HEK293T (cell line): ENCODE data around the gene GZMM.

Source experiments
- CTCF ChIA-PET: fragments of 350-600 bp; formaldehyde crosslinking; extraction: SDS; loops from one replicate; lab custom pipeline; 2021; ENCODE audit warnings: antibody characterized with exemption, inconsistent platforms; lab: Yijun Ruan, JAX
- POLR2A ChIA-PET: fragments of 350-600 bp; formaldehyde crosslinking; extraction: SDS; loops from one replicate; lab custom pipeline; 2020; ENCODE audit warnings: antibody characterized with exemption, inconsistent platforms; lab: Yijun Ruan, JAX
- DNase-seq: peaks from one replicate; pipeline ENCODE4 v3.0.0; 2012; ENCODE audit warnings: mixed read lengths; ENCODE audit errors: extremely low spot score
- ARNT ChIP-seq: fragments of 450-650 bp; IDR thresholded peaks from 2 replicates; pipeline ENCODE4 v1.6.1; 2017; ENCODE audit warnings: mild to moderate bottlenecking
- BHLHE40 ChIP-seq: fragments of 450-650 bp; IDR thresholded peaks from 2 replicates; pipeline ENCODE4 v1.6.1; 2016; ENCODE audit warnings: mild to moderate bottlenecking, moderate library complexity, borderline replicate concordance
- CTBP1 ChIP-seq: fragments of 450-650 bp; IDR thresholded peaks from 2 replicates; pipeline ENCODE4 v1.6.1; 2016; ENCODE audit warnings: borderline replicate concordance
- ELF4 ChIP-seq: fragments of 450-650 bp; IDR thresholded peaks from 2 replicates; pipeline ENCODE4 v1.6.1; 2017; ENCODE audit warnings: antibody characterized with exemption
- FOXA1 ChIP-seq: fragments of 450-650 bp; IDR thresholded peaks from 2 replicates; pipeline ENCODE4 v1.6.1; 2016; ENCODE audit warnings: mild to moderate bottlenecking
- FOXK2 ChIP-seq: fragments of 450-650 bp; IDR thresholded peaks from 2 replicates; pipeline ENCODE4 v1.6.1; 2016; ENCODE audit warnings: mild to moderate bottlenecking
- FOXM1 ChIP-seq: fragments of 450-650 bp; IDR thresholded peaks from 2 replicates; pipeline ENCODE4 v1.6.1; 2017; ENCODE audit warnings: mild to moderate bottlenecking, borderline replicate concordance
- HDGF ChIP-seq: fragments of 450-650 bp; IDR thresholded peaks from 2 replicates; pipeline ENCODE4 v1.6.1; 2017; ENCODE audit warnings: antibody characterized with exemption, borderline replicate concordance
- L3MBTL2 ChIP-seq: fragments of 450-650 bp; conservative IDR thresholded peaks from 2 replicates; pipeline ENCODE4 v1.6.1; 2016; ENCODE audit warnings: mild to moderate bottlenecking
- LEF1 ChIP-seq: fragments of 450-650 bp; IDR thresholded peaks from 2 replicates; pipeline ENCODE4 v1.6.1; 2017; ENCODE audit warnings: mild to moderate bottlenecking, borderline replicate concordance
- NFRKB ChIP-seq: fragments of 450-650 bp; IDR thresholded peaks from 2 replicates; pipeline ENCODE4 v1.6.1; 2016; ENCODE audit warnings: mild to moderate bottlenecking, moderate library complexity
- SP1 ChIP-seq: fragments of 450-650 bp; IDR thresholded peaks from 2 replicates; pipeline ENCODE4 v1.6.1; 2017
- SUZ12 ChIP-seq: fragments of 450-650 bp; IDR thresholded peaks from 2 replicates; pipeline ENCODE4 v1.6.1; 2016; ENCODE audit warnings: mild to moderate bottlenecking
- TARDBP ChIP-seq: fragments of 450-650 bp; IDR thresholded peaks from 2 replicates; pipeline ENCODE4 v1.6.1; 2016
- ZNF384 ChIP-seq: fragments of 450-650 bp; IDR thresholded peaks from 2 replicates; pipeline ENCODE4 v1.6.1; 2016
- TF ChIP-seq, protein P1 (sequence below): fragments of 450-650 bp; IDR thresholded peaks from 2 replicates; pipeline ENCODE4 v1.6.1; 2016

Gene GZMM

DNA sequence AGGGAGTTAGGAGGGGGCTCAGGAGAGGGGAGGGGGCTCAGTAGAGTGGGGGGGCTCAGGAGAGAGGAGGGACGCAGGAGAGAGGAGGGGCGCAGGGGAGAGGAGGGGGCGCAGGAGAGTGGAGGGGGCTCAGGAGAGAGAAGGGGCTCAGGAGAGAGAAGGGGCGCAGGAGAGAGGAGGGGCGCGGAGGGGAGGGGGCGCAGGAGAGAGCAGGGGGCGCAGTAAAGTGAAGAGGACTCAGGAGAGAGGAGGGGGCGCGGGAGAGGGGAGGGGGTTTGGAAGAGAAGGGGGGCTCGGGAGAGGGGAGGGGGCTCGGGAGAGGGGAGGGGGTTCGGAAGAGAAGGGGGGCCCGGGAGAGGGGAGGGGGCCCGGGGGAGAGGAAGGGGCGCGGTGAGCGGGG is 46.9 kb upstream of the GZMM start:
- POLR2A ChIA-PET = no interaction called here
- CTCF ChIA-PET = no interaction called here
- no peak for TF ChIP-seq SUZ12
- no peak for TF ChIP-seq L3MBTL2
- TF ChIP-seq, protein P1, sequence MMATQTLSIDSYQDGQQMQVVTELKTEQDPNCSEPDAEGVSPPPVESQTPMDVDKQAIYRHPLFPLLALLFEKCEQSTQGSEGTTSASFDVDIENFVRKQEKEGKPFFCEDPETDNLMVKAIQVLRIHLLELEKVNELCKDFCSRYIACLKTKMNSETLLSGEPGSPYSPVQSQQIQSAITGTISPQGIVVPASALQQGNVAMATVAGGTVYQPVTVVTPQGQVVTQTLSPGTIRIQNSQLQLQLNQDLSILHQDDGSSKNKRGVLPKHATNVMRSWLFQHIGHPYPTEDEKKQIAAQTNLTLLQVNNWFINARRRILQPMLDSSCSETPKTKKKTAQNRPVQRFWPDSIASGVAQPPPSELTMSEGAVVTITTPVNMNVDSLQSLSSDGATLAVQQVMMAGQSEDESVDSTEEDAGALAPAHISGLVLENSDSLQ = no peak
- DNase-seq = no peak

- no peak for TF ChIP-seq NFRKB
- no peak for TF ChIP-seq CTBP1
- TF ChIP-seq LEF1 = no peak
- TF ChIP-seq SUZ12 = no peak
- no peak for TF ChIP-seq HDGF
- TF ChIP-seq TARDBP = no peak
- TF ChIP-seq, protein P1 = no peak
- no peak for TF ChIP-seq L3MBTL2
- TF ChIP-seq ELF4 = no peak
- TF ChIP-seq FOXA1 = no peak
- ChIA-PET POLR2A (interaction anchor here (1.3 kb wide), 1 partner anchor 9 kb away, joined by 4 read pairs; no protein-coding TSS in a partner anchor), CTCF (interaction anchor here (1.1 kb wide), 1 partner anchor 13 kb away, joined by 5 read pairs; no protein-coding TSS in a partner anchor)
- DNase-seq = no peak
Observed at GRCh38 chr19:497491-497868, 46.4 kb upstream of the GZMM start.

DNA sequence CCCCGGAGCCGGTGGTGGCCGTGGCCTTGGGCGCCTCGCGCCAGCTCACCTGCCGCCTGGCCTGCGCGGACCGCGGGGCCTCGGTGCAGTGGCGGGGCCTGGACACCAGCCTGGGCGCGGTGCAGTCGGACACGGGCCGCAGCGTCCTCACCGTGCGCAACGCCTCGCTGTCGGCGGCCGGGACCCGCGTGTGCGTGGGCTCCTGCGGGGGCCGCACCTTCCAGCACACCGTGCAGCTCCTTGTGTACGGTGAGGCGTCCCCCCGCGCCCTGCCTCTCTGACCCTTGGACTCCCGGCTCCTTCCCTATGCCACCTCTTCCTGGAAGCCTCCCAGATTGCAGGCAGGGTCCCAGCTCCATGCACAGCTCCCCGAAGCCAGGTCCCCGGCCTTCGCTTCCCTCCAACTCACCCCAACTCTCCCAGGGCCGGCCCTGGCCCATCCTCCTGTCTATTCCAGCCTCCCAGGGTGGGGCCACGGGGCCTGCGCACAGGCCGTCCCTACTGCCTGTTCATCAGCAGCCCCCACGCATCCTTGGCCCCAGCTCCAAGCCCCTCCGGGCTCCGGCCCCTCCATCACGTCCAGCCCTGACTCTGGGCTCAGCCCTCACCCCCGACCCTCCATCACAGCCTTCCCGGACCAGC is 45.9 kb upstream of the GZMM start:
- no peak for TF ChIP-seq SUZ12
- no peak for TF ChIP-seq TARDBP
- no peak for TF ChIP-seq SP1
- TF ChIP-seq FOXM1 = no peak
- TF ChIP-seq, protein P1 = no peak
- TF ChIP-seq FOXK2 = no peak
- TF ChIP-seq CTBP1 = no peak
- no peak for TF ChIP-seq LEF1
- TF ChIP-seq ZNF384 = no peak
- TF ChIP-seq NFRKB = no peak
- TF ChIP-seq L3MBTL2 = no peak
- no peak for TF ChIP-seq HDGF
- POLR2A ChIA-PET = interaction anchor here (1.3 kb wide), 1 partner anchor 9 kb away, joined by 4 read pairs; no protein-coding TSS in a partner anchor
- no peak for DNase-seq
- CTCF ChIA-PET = interaction anchor here (1.1 kb wide), 1 partner anchor 13 kb away, joined by 5 read pairs; no protein-coding TSS in a partner anchor

DNA sequence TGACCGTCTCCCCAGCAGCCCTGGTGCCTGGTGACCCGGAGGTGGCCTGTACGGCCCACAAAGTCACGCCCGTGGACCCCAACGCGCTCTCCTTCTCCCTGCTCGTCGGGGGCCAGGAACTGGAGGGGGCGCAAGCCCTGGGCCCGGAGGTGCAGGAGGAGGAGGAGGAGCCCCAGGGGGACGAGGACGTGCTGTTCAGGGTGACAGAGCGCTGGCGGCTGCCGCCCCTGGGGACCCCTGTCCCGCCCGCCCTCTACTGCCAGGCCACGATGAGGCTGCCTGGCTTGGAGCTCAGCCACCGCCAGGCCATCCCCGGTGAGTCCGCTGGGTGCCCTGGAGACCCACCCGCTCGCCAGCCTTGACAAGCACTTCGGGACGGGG is 45.4 kb upstream of the GZMM start:
- POLR2A ChIA-PET = interaction anchor here (1.3 kb wide), 1 partner anchor 10 kb away, joined by 4 read pairs; no protein-coding TSS in a partner anchor
- no peak for DNase-seq
- CTCF ChIA-PET = interaction anchor here (1.1 kb wide), 1 partner anchor 12 kb away, joined by 5 read pairs; no protein-coding TSS in a partner anchor
- TF ChIP-seq TARDBP = no peak
- no peak for TF ChIP-seq FOXM1
- TF ChIP-seq CTBP1 = no peak
- no peak for TF ChIP-seq NFRKB
- TF ChIP-seq FOXA1 = no peak
- TF ChIP-seq ZNF384 = no peak
- no peak for TF ChIP-seq LEF1
- no peak for TF ChIP-seq SUZ12
- TF ChIP-seq SP1 = no peak
- no peak for TF ChIP-seq FOXK2
- TF ChIP-seq L3MBTL2 = no peak
- TF ChIP-seq ARNT = no peak
- TF ChIP-seq BHLHE40 = no peak
- TF ChIP-seq, protein P1 = no peak

DNA sequence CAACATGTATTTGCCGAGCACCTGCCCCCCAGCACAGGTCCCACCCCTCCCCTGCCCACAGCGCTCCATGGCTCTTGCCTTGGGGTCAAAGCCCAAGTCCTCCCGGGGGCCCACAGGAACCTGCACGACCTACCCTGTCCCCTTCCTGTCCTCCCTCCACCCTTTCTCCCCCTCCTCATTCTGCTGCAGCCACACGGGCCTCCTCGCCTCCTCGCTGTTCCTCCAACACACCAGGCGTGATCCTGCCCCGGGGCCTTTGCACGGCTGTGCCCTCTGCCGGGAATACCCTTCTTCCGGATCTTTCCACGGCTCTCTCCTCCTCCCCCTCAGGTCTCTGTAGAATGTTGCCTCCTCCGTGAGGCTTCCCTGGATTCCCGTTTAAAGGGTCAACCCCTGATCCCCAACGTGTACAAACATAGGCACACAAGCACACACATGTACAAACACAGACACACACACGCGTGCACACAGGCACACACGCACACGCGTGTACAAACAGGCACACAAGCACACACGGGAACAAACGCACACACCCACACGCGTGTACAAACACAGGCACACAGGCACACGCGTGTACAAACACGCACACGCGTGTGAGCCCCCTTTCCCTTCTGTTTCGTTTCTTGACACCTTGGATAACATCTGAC is 44.8 kb upstream of the GZMM start:
- CTCF ChIA-PET = no interaction called here
- no peak for TF ChIP-seq FOXM1
- TF ChIP-seq, protein P1 = no peak
- no peak for TF ChIP-seq ARNT
- TF ChIP-seq SUZ12 = no peak
- TF ChIP-seq LEF1 = no peak
- no peak for TF ChIP-seq CTBP1
- TF ChIP-seq NFRKB = no peak
- no peak for TF ChIP-seq FOXK2
- TF ChIP-seq TARDBP = no peak
- no peak for TF ChIP-seq SP1
- no peak for TF ChIP-seq ZNF384
- no peak for TF ChIP-seq FOXA1
- POLR2A ChIA-PET = no interaction called here
- DNase-seq = no peak
